Measurements from ENCODE around the gene FBXL15.

The FBXL15 gene

GRCh38 chr10:102420714-102421506 is at the start of gene FBXL15:
TSS of gene FBXL15 (plus strand) at chr10:102420836. CDS start at chr10:102421130, 294 bp downstream.
- peak; percentile 92 for DNase-seq (ENCODE audit: low read depth)

GRCh38 chr10:102371295-102371694 is 49.3 kb upstream of the FBXL15 start:
- no peak for DNase-seq (ENCODE audit: low read depth)

- DNase-seq (ENCODE audit: low read depth): no peak
Observed at GRCh38 chr10:102375250-102375649, 45.4 kb upstream of the FBXL15 start.

GRCh38 chr10:102375867-102376266 is 44.8 kb upstream of the FBXL15 start:
- DNase-seq (ENCODE audit: low read depth): no peak

GRCh38 chr10:102376901-102377300 is 43.7 kb upstream of the FBXL15 start:
- no peak for DNase-seq (ENCODE audit: low read depth)

- DNase-seq (ENCODE audit: low read depth): no peak
Observed at GRCh38 chr10:102379383-102379782, 41.3 kb upstream of the FBXL15 start.

GRCh38 chr10:102381983-102382382 is 38.7 kb upstream of the FBXL15 start:
- no peak for DNase-seq (ENCODE audit: low read depth)

- no peak for DNase-seq (ENCODE audit: low read depth)
Observed at GRCh38 chr10:102382871-102383270, 37.8 kb upstream of the FBXL15 start.

GRCh38 chr10:102384053-102384452 is 36.6 kb upstream of the FBXL15 start:
- DNase-seq (ENCODE audit: low read depth): no peak

GRCh38 chr10:102384606-102385429 is 35.8 kb upstream of the FBXL15 start:
- DNase-seq (ENCODE audit: low read depth): no peak

- DNase-seq (ENCODE audit: low read depth): no peak
Observed at GRCh38 chr10:102389894-102390293, 30.7 kb upstream of the FBXL15 start.

GRCh38 chr10:102392306-102392705 is 28.3 kb upstream of the FBXL15 start:
- DNase-seq (ENCODE audit: low read depth): no peak

GRCh38 chr10:102393411-102394078 is 27.1 kb upstream of the FBXL15 start:
- DNase-seq (ENCODE audit: low read depth): no peak

- DNase-seq (ENCODE audit: low read depth): peak; percentile 97
Observed at GRCh38 chr10:102394079-102394800, 26.4 kb upstream of the FBXL15 start.

GRCh38 chr10:102394801-102395399 is 25.7 kb upstream of the FBXL15 start:
- DNase-seq (ENCODE audit: low read depth): no peak

GRCh38 chr10:102395400-102396316 is 25.0 kb upstream of the FBXL15 start, which contains the start of gene NFKB2:
TSS of gene NFKB2 (plus strand) at chr10:102395705. CDS start at chr10:102395960, 255 bp downstream.
- peak; percentile 85 for DNase-seq (ENCODE audit: low read depth)

GRCh38 chr10:102396317-102396650 is 24.4 kb upstream of the FBXL15 start:
- no peak for DNase-seq (ENCODE audit: low read depth)

- no peak for DNase-seq (ENCODE audit: low read depth)
Observed at GRCh38 chr10:102396730-102397151, 23.9 kb upstream of the FBXL15 start.

GRCh38 chr10:102397222-102398171 is 23.1 kb upstream of the FBXL15 start:
- DNase-seq (ENCODE audit: low read depth): no peak
